Hepatocyte (in vitro differentiated cells): Measurements from ENCODE around the gene LSS. TPM values are rescaled to one million over a fixed set of nuclear protein-coding genes. Genes with fewer than 3 reads are reported as not detected.

Source experiments
- DNase-seq: peaks from one replicate; pipeline ENCODE4 v3.0.0-alpha.2; 2016; ENCODE audit warnings: low spot score
- H2AFZ ChIP-seq: fragments of 200-600 bp; sonication (generic); 2 replicates; pipeline ENCODE4 v1.6.0; 2016; ENCODE audit warnings: antibody characterized with exemption, mild to moderate bottlenecking
- H3K27ac ChIP-seq: fragments of 200-600 bp; sonication (generic); 2 replicates; pipeline ENCODE4 v1.5.1; 2016; ENCODE audit warnings: mild to moderate bottlenecking
- H3K27me3 ChIP-seq: fragments of 200-600 bp; sonication (generic); 2 replicates; pipeline ENCODE4 v1.6.1; 2016
- H3K36me3 ChIP-seq: fragments of 200-600 bp; sonication (generic); replicated peaks from 2 replicates; pipeline ENCODE4 v1.5.1; 2016; ENCODE audit warnings: low read depth; ENCODE audit not compliant: insufficient read depth
- H3K4me1 ChIP-seq: fragments of 200-600 bp; sonication (generic); 2 replicates; pipeline ENCODE4 v1.5.1; 2016; ENCODE audit warnings: mild to moderate bottlenecking, moderate library complexity; ENCODE audit not compliant: insufficient read depth
- H3K4me2 ChIP-seq: fragments of 200-600 bp; sonication (generic); 2 replicates; pipeline ENCODE4 v1.6.0; 2016
- H3K4me3 ChIP-seq: fragments of 200-600 bp; sonication (generic); 2 replicates; pipeline ENCODE4 v1.5.1; 2016; ENCODE audit warnings: mild to moderate bottlenecking
- H3K79me2 ChIP-seq: fragments of 200-600 bp; sonication (generic); 2 replicates; pipeline ENCODE4 v1.6.0; 2017; ENCODE audit warnings: mild to moderate bottlenecking
- H3K9me2 ChIP-seq: fragments of 200-600 bp; sonication (generic); replicated peaks from 2 replicates; pipeline ENCODE4 v1.6.0; 2017; ENCODE audit warnings: mild to moderate bottlenecking; ENCODE audit not compliant: insufficient read depth
- H3K9me3 ChIP-seq: fragments of 200-600 bp; sonication (generic); 2 replicates; pipeline ENCODE4 v1.5.1; 2016; ENCODE audit warnings: low read depth, mild to moderate bottlenecking
- H4K20me1 ChIP-seq: fragments of 200-600 bp; sonication (generic); 2 replicates; pipeline ENCODE4 v1.6.0; 2016; ENCODE audit warnings: mild to moderate bottlenecking; ENCODE audit not compliant: insufficient read depth, poor library complexity, severe bottlenecking
- CTCF ChIP-seq: fragments of 200-600 bp; sonication (generic); IDR thresholded peaks from 2 replicates; pipeline ENCODE4 v1.5.1; 2016; ENCODE audit warnings: antibody characterized with exemption, mild to moderate bottlenecking; ENCODE audit not compliant: poor library complexity
- EZH2 ChIP-seq: fragments of 200-600 bp; sonication (generic); IDR thresholded peaks from 2 replicates; pipeline ENCODE4 v1.6.1; 2016; ENCODE audit warnings: antibody characterized with exemption, mild to moderate bottlenecking, borderline replicate concordance
- EZH2phosphoT487 ChIP-seq: fragments of 200-600 bp; sonication (generic); IDR thresholded peaks from one replicate; pipeline ENCODE4 v1.6.1; 2018; ENCODE audit warnings: antibody characterized with exemption, mild to moderate bottlenecking, low read depth, moderate library complexity; ENCODE audit not compliant: unreplicated experiment, severe bottlenecking
- WGBS: methylation state at CpG from one replicate; pipeline ENCODE4 v1.1.6; 2016; ENCODE audit warnings: low lambda C conversion rate; ENCODE audit errors: missing lambda C conversion rate; 5-methylcytosine and 5-hydroxymethylcytosine counted together
- polyA plus RNA-seq: library from polyadenylated mRNA; unstranded; fragments of >200 nt; fragmentation: Nextera tagmentation; extraction: Ambion mirVana; gene quantifications from 2 replicates; pipeline ENCODE4 v1.2.1, GENCODE V29; 2016
- total RNA-seq: library from RNA; depleted of rRNA; stranded (reverse); fragments of >200 nt; gene quantifications from 2 replicates; pipeline ENCODE4 v1.2.3, GENCODE V29; 2014

The LSS gene
- total and polyA plus RNA-seq, 2 experiments from 2014 or later: 131 to 146 TPM

- DNase-seq: no peak
- Histone ChIP-seq H3K27me3 (no peaks in the 10 kb centered on the region), H3K79me2 (no peaks in the 10 kb centered on the region), H4K20me1 (no peaks in the 10 kb centered on the region), H3K36me3 (no peaks in the 10 kb centered on the region), H3K4me3 (no peak overlapping the region), H3K27ac (no peak overlapping the region), H3K9me3 (no peaks in the 10 kb centered on the region), H3K4me1 (peaks cover 5% of the 10 kb centered on the region), H3K9me2 (no peaks in the 10 kb centered on the region), H2AFZ (no peak overlapping the region), H3K4me2 (no peak overlapping the region)
- TF ChIP-seq EZH2: no peak
- no peak for TF ChIP-seq CTCF
- no peak for TF ChIP-seq EZH2phosphoT487
- 92% methylated on average over 23 of the region's 24 CpGs for WGBS
These were observed 78.0 kb downstream of the LSS start for GRCh38 chr21:46150491-46151121.

GRCh38 chr21:46150073-46150472 lies 78.5 kb downstream of the LSS start:
- no peaks in the 10 kb centered on the region for H3K9me3 ChIP-seq
- 89% methylated on average over 19 of the region's 19 CpGs for WGBS
- no peak overlapping the region for H2AFZ ChIP-seq
- no peaks in the 10 kb centered on the region for H4K20me1 ChIP-seq
- H3K4me3 ChIP-seq: no peak overlapping the region
- no peaks in the 10 kb centered on the region for H3K79me2 ChIP-seq
- no peak overlapping the region for H3K27ac ChIP-seq
- no peaks in the 10 kb centered on the region for H3K27me3 ChIP-seq
- TF ChIP-seq EZH2 (no peak), EZH2phosphoT487 (no peak), CTCF (no peak)
- peaks cover 5% of the 10 kb centered on the region for H3K4me1 ChIP-seq
- H3K4me2 ChIP-seq: no peak overlapping the region
- H3K36me3 ChIP-seq: no peaks in the 10 kb centered on the region
- DNase-seq: no peak
- no peaks in the 10 kb centered on the region for H3K9me2 ChIP-seq

GRCh38 chr21:46149205-46149901 lies 79.2 kb downstream of the LSS start:
- H3K27me3 ChIP-seq: no peaks in the 10 kb centered on the region
- WGBS: 83% methylated on average over 22 of the region's 22 CpGs
- no peak for DNase-seq
- H3K27ac ChIP-seq: no peak overlapping the region
- peaks cover 5% of the 10 kb centered on the region for H3K4me1 ChIP-seq
- H3K4me3 ChIP-seq: no peak overlapping the region
- no peaks in the 10 kb centered on the region for H3K9me3 ChIP-seq
- H3K79me2 ChIP-seq: no peaks in the 10 kb centered on the region
- no peaks in the 10 kb centered on the region for H3K9me2 ChIP-seq
- no peaks in the 10 kb centered on the region for H3K36me3 ChIP-seq
- no peak overlapping the region for H3K4me2 ChIP-seq
- TF ChIP-seq EZH2 (no peak), CTCF (no peak), EZH2phosphoT487 (no peak)
- H2AFZ ChIP-seq: no peak overlapping the region
- H4K20me1 ChIP-seq: no peaks in the 10 kb centered on the region
